Duodenal mucosa (tissue), 2 donors: ENCODE data around the gene C8G.

Source experiments
- H3K27ac ChIP-seq: one replicate; pipeline ENCODE4 v1.7.0; 2013; ENCODE audit warnings: low read depth, low read length
- H3K27me3 ChIP-seq, 2 donors: one replicate each; pipeline ENCODE4 v1.7.0; 2013; ENCODE audit warnings: low read length in 2 of 2, control low read depth in 1 of 2; ENCODE audit not compliant: insufficient read depth in 2 of 2, control insufficient read depth in 1 of 2
- H3K36me3 ChIP-seq, 2 donors: one replicate each; pipeline ENCODE4 v1.7.0; 2013; ENCODE audit warnings: low read length in 2 of 2, control low read depth in 1 of 2; ENCODE audit not compliant: insufficient read depth in 2 of 2, control insufficient read depth in 1 of 2
- H3K4me1 ChIP-seq, 2 donors: one replicate each; pipeline ENCODE4 v1.7.0; 2013; ENCODE audit warnings: low read length in 2 of 2, control low read depth in 1 of 2; ENCODE audit not compliant: insufficient read depth in 2 of 2, control insufficient read depth in 1 of 2
- H3K4me3 ChIP-seq, 2 donors: one replicate each; pipeline ENCODE4 v1.7.0; 2013; ENCODE audit warnings: low read length in 2 of 2, low read depth in 1 of 2
- H3K9ac ChIP-seq, 2 donors: one replicate each; pipeline ENCODE4 v1.7.0; 2013; ENCODE audit warnings: low read length in 2 of 2, low read depth in 1 of 2
- H3K9me3 ChIP-seq, 2 donors: one replicate each; pipeline ENCODE4 v1.7.0; 2013; ENCODE audit warnings: low read length in 2 of 2, control low read depth in 1 of 2; ENCODE audit not compliant: control insufficient read depth in 1 of 2

C8G gene

GRCh38 chr9:136906266-136906665 lies 38.8 kb upstream of the C8G start:
- H3K9ac ChIP-seq: no peak overlapping the region
- no peak overlapping the region for H3K27ac ChIP-seq
- peaks cover 19 to 44% of the 10 kb centered on the region in 2 donors for H3K36me3 ChIP-seq
- H3K4me1 ChIP-seq: peaks cover 20 to 21% of the 10 kb centered on the region in 2 donors
- H3K4me3 ChIP-seq: no peak overlapping the region
- no peaks in the 10 kb centered on the region for H3K9me3 ChIP-seq
- no peaks in the 10 kb centered on the region for H3K27me3 ChIP-seq

- no peaks in the 10 kb centered on the region for H3K27me3 ChIP-seq
These were observed 37.8 kb upstream of the C8G start for GRCh38 chr9:136907011-136907914.

GRCh38 chr9:136910197-136910900 lies 34.7 kb upstream of the C8G start:
- Histone ChIP-seq H3K9me3 (no peaks in the 10 kb centered on the region), H3K4me3 (no peak overlapping the region), H3K9ac (no peak overlapping the region), H3K27me3 (no peaks in the 10 kb centered on the region), H3K36me3 (peaks cover 18 to 61% of the 10 kb centered on the region in 2 donors), H3K27ac (no peak overlapping the region), H3K4me1 (no peaks in the 10 kb centered on the region)

More at GRCh38 chr9:136907011-136907914, 37.8 kb upstream of the C8G start:
- Histone ChIP-seq H3K9ac (no peak overlapping the region), H3K4me3 (no peak overlapping the region), H3K9me3 (no peaks in the 10 kb centered on the region), H3K4me1 (peaks cover 10 to 11% of the 10 kb centered on the region in 2 donors), H3K36me3 (peaks cover 19 to 44% of the 10 kb centered on the region in 2 donors), H3K27ac (no peak overlapping the region)

- Histone ChIP-seq H3K36me3 (peaks cover 23 to 65% of the 10 kb centered on the region in 2 donors), H3K27me3 (no peaks in the 10 kb centered on the region), H3K9me3 (no peaks in the 10 kb centered on the region), H3K27ac (no peak overlapping the region), H3K4me1 (no peaks in the 10 kb centered on the region), H3K4me3 (no peak overlapping the region), H3K9ac (no peak overlapping the region)
These were observed 34.2 kb upstream of the C8G start for GRCh38 chr9:136910901-136911245.

- no peak overlapping the region for H3K9ac ChIP-seq
- no peak overlapping the region for H3K4me3 ChIP-seq
- H3K4me1 ChIP-seq: no peaks in the 10 kb centered on the region
- H3K27me3 ChIP-seq: no peaks in the 10 kb centered on the region
- no peak overlapping the region for H3K27ac ChIP-seq
- peaks cover 29 to 64% of the 10 kb centered on the region in 2 donors for H3K36me3 ChIP-seq
- H3K9me3 ChIP-seq: no peaks in the 10 kb centered on the region
These were observed 31.2 kb upstream of the C8G start for GRCh38 chr9:136913701-136914438.

- Histone ChIP-seq H3K9ac (no peak overlapping the region), H3K27ac (no peak overlapping the region), H3K36me3 (peaks cover 39 to 58% of the 10 kb centered on the region in 2 donors), H3K4me3 (no peak overlapping the region), H3K9me3 (no peaks in the 10 kb centered on the region), H3K27me3 (no peaks in the 10 kb centered on the region), H3K4me1 (no peaks in the 10 kb centered on the region)
These were observed 29.3 kb upstream of the C8G start for GRCh38 chr9:136915632-136916329.

GRCh38 chr9:136916330-136917184 lies 28.5 kb upstream of the C8G start:
- Histone ChIP-seq H3K4me3 (no peak overlapping the region), H3K36me3 (peaks cover 40 to 61% of the 10 kb centered on the region in 2 donors), H3K9ac (no peak overlapping the region), H3K27ac (no peak overlapping the region), H3K9me3 (no peaks in the 10 kb centered on the region), H3K4me1 (no peaks in the 10 kb centered on the region), H3K27me3 (no peaks in the 10 kb centered on the region)

- no peaks in the 10 kb centered on the region for H3K4me1 ChIP-seq
- H3K9me3 ChIP-seq: no peaks in the 10 kb centered on the region
- H3K27me3 ChIP-seq: no peaks in the 10 kb centered on the region
- H3K36me3 ChIP-seq: peaks cover 40 to 72% of the 10 kb centered on the region in 2 donors
- H3K27ac ChIP-seq: no peak overlapping the region
- H3K9ac ChIP-seq: no peak overlapping the region
- H3K4me3 ChIP-seq: no peak overlapping the region
These were observed 27.1 kb upstream of the C8G start for GRCh38 chr9:136917902-136918301.

GRCh38 chr9:136920069-136920468 lies 25.0 kb upstream of the C8G start:
- no peaks in the 10 kb centered on the region for H3K4me1 ChIP-seq
- H3K9me3 ChIP-seq: no peaks in the 10 kb centered on the region
- H3K9ac ChIP-seq: no peak overlapping the region
- no peak overlapping the region for H3K27ac ChIP-seq
- peaks cover 43 to 74% of the 10 kb centered on the region in 2 donors for H3K36me3 ChIP-seq
- H3K27me3 ChIP-seq: no peaks in the 10 kb centered on the region
- no peak overlapping the region for H3K4me3 ChIP-seq
